Mesenchymal stem cell (in vitro differentiated cells and primary cell): Measurements from ENCODE around the gene RGS10.

ENCODE experiments used
- DNase-seq: peaks from one replicate; pipeline ENCODE4 v3.0.0-alpha.2; 2013
- H2AFZ ChIP-seq: one replicate; pipeline ENCODE4 v1.6.1; 2013; ENCODE audit warnings: low read depth, mild to moderate bottlenecking, control low read depth, inconsistent platforms, low read length, moderate library complexity
- H2AK5ac ChIP-seq: 2 replicates; pipeline ENCODE4 v1.6.1; 2013; ENCODE audit warnings: low read length, moderate library complexity, mild to moderate bottlenecking, inconsistent platforms; ENCODE audit not compliant: severe bottlenecking
- H2BK120ac ChIP-seq: one replicate; pipeline ENCODE4 v1.6.1; 2013; ENCODE audit warnings: low read depth, mild to moderate bottlenecking, inconsistent platforms, low read length, moderate library complexity
- H2BK12ac ChIP-seq, 2 experiments: one replicate each; pipeline ENCODE4 v1.6.1; 2013; ENCODE audit warnings: inconsistent platforms in 2 of 2, low read length in 2 of 2, mild to moderate bottlenecking in 2 of 2, moderate library complexity in 2 of 2, control low read depth in 1 of 2
- H2BK15ac ChIP-seq: one replicate; pipeline ENCODE4 v1.6.1; 2013; ENCODE audit warnings: mild to moderate bottlenecking, low read depth, inconsistent platforms; ENCODE audit not compliant: poor library complexity, severe bottlenecking
- H2BK5ac ChIP-seq: 2 replicates; pipeline ENCODE4 v1.6.1; 2013; ENCODE audit warnings: low read depth, mild to moderate bottlenecking, low read length, control low read depth, inconsistent platforms; ENCODE audit not compliant: poor library complexity, severe bottlenecking
- H3K14ac ChIP-seq, 2 experiments: one replicate each; pipeline ENCODE4 v1.6.1; 2013; ENCODE audit warnings: inconsistent platforms in 2 of 2, low read length in 2 of 2, control low read depth in 1 of 2, mild to moderate bottlenecking in 1 of 2, moderate library complexity in 1 of 2
- H3K18ac ChIP-seq, 2 experiments: one replicate each; pipeline ENCODE4 v1.6.1; 2013; ENCODE audit warnings: inconsistent platforms in 2 of 2, low read length in 2 of 2, control low read depth in 1 of 2, low read depth in 1 of 2, mild to moderate bottlenecking in 1 of 2
- H3K23ac ChIP-seq, 2 experiments: one replicate each; pipeline ENCODE4 v1.6.1; 2013; ENCODE audit warnings: inconsistent platforms in 2 of 2, low read length in 2 of 2, mild to moderate bottlenecking in 2 of 2, moderate library complexity in 2 of 2, control low read depth in 1 of 2
- H3K27ac ChIP-seq: 2 replicates; pipeline ENCODE4 v1.5.1; 2013; ENCODE audit warnings: mild to moderate bottlenecking, moderate library complexity, low read length, control low read depth, inconsistent platforms; ENCODE audit not compliant: poor library complexity, severe bottlenecking
- H3K27me3 ChIP-seq, 2 experiments: 2 replicates each; pipeline versions ENCODE4 v1.6.1 to v1.7.0; 2013; ENCODE audit warnings: low read length in 2 of 2, mild to moderate bottlenecking in 2 of 2, moderate library complexity in 2 of 2, control low read depth in 1 of 2, inconsistent platforms in 1 of 2; ENCODE audit not compliant: control insufficient read depth in 1 of 2, insufficient read depth in 1 of 2
- H3K36me3 ChIP-seq, 2 experiments: 2 replicates each; pipeline versions ENCODE4 v1.6.1 to v1.7.0; 2013; ENCODE audit warnings: low read length in 2 of 2, control low read depth in 1 of 2, inconsistent platforms in 1 of 2, low read depth in 1 of 2, mild to moderate bottlenecking in 1 of 2; ENCODE audit not compliant: insufficient read depth in 2 of 2, control insufficient read depth in 1 of 2
- H3K4ac ChIP-seq, 2 experiments: one replicate each; pipeline ENCODE4 v1.6.1; 2013; ENCODE audit warnings: inconsistent platforms in 2 of 2, low read length in 2 of 2, mild to moderate bottlenecking in 2 of 2, moderate library complexity in 2 of 2, control low read depth in 1 of 2, low read depth in 1 of 2
- H3K4me1 ChIP-seq: 2 replicates; pipeline ENCODE4 v1.6.1; 2013; ENCODE audit warnings: low read depth, low read length, control low read depth; ENCODE audit not compliant: control insufficient read depth, insufficient read depth
- H3K4me2 ChIP-seq: 2 replicates; pipeline ENCODE4 v1.6.1; 2013; ENCODE audit warnings: low read length, mild to moderate bottlenecking, inconsistent platforms; ENCODE audit not compliant: poor library complexity, severe bottlenecking
- H3K4me3 ChIP-seq, 2 experiments: 2 replicates each; pipeline versions ENCODE4 v1.5.1 to v1.7.0; 2013; ENCODE audit warnings: low read length in 2 of 2, mild to moderate bottlenecking in 2 of 2, control low read depth in 1 of 2, low read depth in 1 of 2; ENCODE audit not compliant: insufficient read depth in 1 of 2
- H3K79me1 ChIP-seq: replicated peaks from 2 replicates; pipeline ENCODE4 v1.6.1; 2013; ENCODE audit warnings: mild to moderate bottlenecking, control low read depth, low read length, inconsistent platforms; ENCODE audit not compliant: poor library complexity, severe bottlenecking
- H3K9ac ChIP-seq: 2 replicates; pipeline ENCODE4 v1.7.0; 2013; ENCODE audit warnings: mild to moderate bottlenecking, low read length, moderate library complexity
- H3K9me3 ChIP-seq: 2 replicates; pipeline ENCODE4 v1.7.0; 2013; ENCODE audit warnings: mild to moderate bottlenecking, low read length; ENCODE audit not compliant: control insufficient read depth
- H4K8ac ChIP-seq: one replicate; pipeline ENCODE4 v1.6.1; 2013; ENCODE audit warnings: inconsistent platforms, mild to moderate bottlenecking, low read length, moderate library complexity
- H4K91ac ChIP-seq: one replicate; pipeline ENCODE4 v1.6.1; 2013; ENCODE audit warnings: mild to moderate bottlenecking, low read length, inconsistent platforms
- WGBS: methylation state at CpG from one replicate; pipeline ENCODE4 v1.1.7; 2013; ENCODE audit warnings: mixed read lengths; 5-methylcytosine and 5-hydroxymethylcytosine counted together

RGS10 gene

GRCh38 chr10:119469846-119470245 is 72.7 kb downstream of the RGS10 start:
- H2BK120ac ChIP-seq, result no peak overlapping the region
- no peak for DNase-seq
- no peak overlapping the region for H3K4ac ChIP-seq
- no peak overlapping the region for H3K18ac ChIP-seq
- H2BK5ac ChIP-seq, result no peak overlapping the region
- peaks cover 50 to 66% of the 10 kb centered on the region in 2 experiments for H3K27me3 ChIP-seq
- no peak overlapping the region for H4K91ac ChIP-seq
- 73% methylated on average over 7 of the region's 7 CpGs for WGBS
- H2BK15ac ChIP-seq, result no peak overlapping the region
- no peak overlapping the region for H3K9ac ChIP-seq
- no peaks in the 10 kb centered on the region for H3K4me1 ChIP-seq
- no peak overlapping the region for H3K27ac ChIP-seq
- no peak overlapping the region for H3K14ac ChIP-seq
- no peaks in the 10 kb centered on the region for H3K9me3 ChIP-seq
- no peaks in the 10 kb centered on the region for H3K79me1 ChIP-seq
- H3K4me3 ChIP-seq, result no peak overlapping the region
- H2BK12ac ChIP-seq, result no peak overlapping the region
- no peak overlapping the region for H2AFZ ChIP-seq
- no peak overlapping the region for H4K8ac ChIP-seq
- H3K4me2 ChIP-seq, result no peak overlapping the region
- no peak overlapping the region for H2AK5ac ChIP-seq
- no peak overlapping the region for H3K23ac ChIP-seq
- no peaks in the 10 kb centered on the region for H3K36me3 ChIP-seq

GRCh38 chr10:119469325-119469707 is 73.2 kb downstream of the RGS10 start:
- Histone ChIP-seq H3K4me2 (no peak overlapping the region), H4K91ac (no peak overlapping the region), H3K27ac (no peak overlapping the region), H3K4me3 (no peak overlapping the region), H3K79me1 (no peaks in the 10 kb centered on the region), H3K27me3 (peaks cover 45 to 63% of the 10 kb centered on the region in 2 experiments), H2BK120ac (no peak overlapping the region), H3K9ac (no peak overlapping the region), H3K14ac (peak overlapping the region in 1 of 2 experiments; percentile 92), H3K4me1 (no peaks in the 10 kb centered on the region), H2BK5ac (no peak overlapping the region), H2BK12ac (no peak overlapping the region), H3K18ac (no peak overlapping the region), H3K36me3 (no peaks in the 10 kb centered on the region), H4K8ac (no peak overlapping the region), H3K9me3 (no peaks in the 10 kb centered on the region), H3K23ac (no peak overlapping the region), H2AK5ac (no peak overlapping the region), H2AFZ (no peak overlapping the region), H2BK15ac (no peak overlapping the region), H3K4ac (no peak overlapping the region)
- DNase-seq, result no peak
- WGBS, result 95% methylated on average over 8 of the region's 8 CpGs

GRCh38 chr10:119468542-119469324 is 73.8 kb downstream of the RGS10 start:
- H3K27me3 ChIP-seq, result peaks cover 39 to 62% of the 10 kb centered on the region in 2 experiments
- H3K4me2 ChIP-seq, result no peak overlapping the region
- H3K23ac ChIP-seq, result no peak overlapping the region
- H3K4ac ChIP-seq, result no peak overlapping the region
- H2BK5ac ChIP-seq, result no peak overlapping the region
- no peak overlapping the region for H4K8ac ChIP-seq
- H2BK120ac ChIP-seq, result no peak overlapping the region
- H3K27ac ChIP-seq, result no peak overlapping the region
- no peak overlapping the region for H2AFZ ChIP-seq
- H3K36me3 ChIP-seq, result no peaks in the 10 kb centered on the region
- no peak overlapping the region for H2BK12ac ChIP-seq
- H3K4me1 ChIP-seq, result no peaks in the 10 kb centered on the region
- H3K79me1 ChIP-seq, result no peaks in the 10 kb centered on the region
- no peak overlapping the region for H3K14ac ChIP-seq
- WGBS, result 87% methylated on average over 12 of the region's 13 CpGs
- H3K4me3 ChIP-seq, result no peak overlapping the region
- peak overlapping the region; percentile 29 for H4K91ac ChIP-seq
- no peak overlapping the region for H2AK5ac ChIP-seq
- DNase-seq, result no peak
- H3K9ac ChIP-seq, result no peak overlapping the region
- no peaks in the 10 kb centered on the region for H3K9me3 ChIP-seq
- H2BK15ac ChIP-seq, result no peak overlapping the region
- H3K18ac ChIP-seq, result no peak overlapping the region

- DNase-seq, result peak; percentile 32
- Histone ChIP-seq H3K18ac (no peak overlapping the region), H3K36me3 (no peaks in the 10 kb centered on the region), H2AFZ (no peak overlapping the region), H3K79me1 (no peaks in the 10 kb centered on the region), H3K9me3 (peaks cover 11% of the 10 kb centered on the region), H2AK5ac (no peak overlapping the region), H3K4ac (no peak overlapping the region), H4K91ac (peak overlapping the region; percentile 25), H2BK12ac (no peak overlapping the region), H2BK15ac (no peak overlapping the region), H3K27me3 (peaks cover 30 to 64% of the 10 kb centered on the region in 2 experiments), H3K9ac (no peak overlapping the region), H3K4me2 (no peak overlapping the region), H2BK5ac (no peak overlapping the region), H2BK120ac (no peak overlapping the region), H3K23ac (no peak overlapping the region), H3K4me1 (no peaks in the 10 kb centered on the region), H3K4me3 (no peak overlapping the region), H3K27ac (no peak overlapping the region), H3K14ac (no peak overlapping the region), H4K8ac (no peak overlapping the region)
- 74% methylated on average over 7 of the region's 7 CpGs for WGBS
These were observed 75.9 kb downstream of the RGS10 start for GRCh38 chr10:119466655-119467054.
